GM21381 (cell line): ENCODE results near the gene YWHAG.
A peak's percentile ranks its signal among the peaks of the same experiment; 100 is the strongest.
"Not testable (repeated sequence)": the region's sequence is repeated elsewhere in the genome, so short reads cannot be mapped to it uniquely, and the experiment has no call there.

Experiments used
- ATAC-seq: cut with Tn5 transposase; IDR thresholded peaks from one replicate; pipeline ENCODE4 v1.9.1; 2021; ENCODE audit warnings: mild to moderate bottlenecking, moderate library complexity; ENCODE audit not compliant: unreplicated experiment

The YWHAG gene

DNA sequence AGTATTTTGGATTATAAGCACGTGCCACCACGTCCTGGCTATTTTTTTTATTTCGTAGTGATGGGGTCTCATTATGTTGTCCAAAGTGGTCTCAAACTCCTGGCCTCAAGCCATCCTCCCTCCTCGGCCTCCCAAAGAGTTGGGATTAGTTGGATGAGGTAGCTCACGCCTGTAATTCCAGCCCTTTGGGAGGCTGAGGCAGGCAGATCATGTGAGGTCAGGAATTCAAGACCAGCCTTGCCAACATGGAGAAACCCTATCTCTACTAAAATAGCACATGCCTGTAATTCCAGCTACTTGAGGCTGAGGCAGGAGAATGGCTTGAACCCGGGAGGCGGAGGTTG is 21.8 kb upstream of the YWHAG start:
- ATAC-seq = no peak

DNA sequence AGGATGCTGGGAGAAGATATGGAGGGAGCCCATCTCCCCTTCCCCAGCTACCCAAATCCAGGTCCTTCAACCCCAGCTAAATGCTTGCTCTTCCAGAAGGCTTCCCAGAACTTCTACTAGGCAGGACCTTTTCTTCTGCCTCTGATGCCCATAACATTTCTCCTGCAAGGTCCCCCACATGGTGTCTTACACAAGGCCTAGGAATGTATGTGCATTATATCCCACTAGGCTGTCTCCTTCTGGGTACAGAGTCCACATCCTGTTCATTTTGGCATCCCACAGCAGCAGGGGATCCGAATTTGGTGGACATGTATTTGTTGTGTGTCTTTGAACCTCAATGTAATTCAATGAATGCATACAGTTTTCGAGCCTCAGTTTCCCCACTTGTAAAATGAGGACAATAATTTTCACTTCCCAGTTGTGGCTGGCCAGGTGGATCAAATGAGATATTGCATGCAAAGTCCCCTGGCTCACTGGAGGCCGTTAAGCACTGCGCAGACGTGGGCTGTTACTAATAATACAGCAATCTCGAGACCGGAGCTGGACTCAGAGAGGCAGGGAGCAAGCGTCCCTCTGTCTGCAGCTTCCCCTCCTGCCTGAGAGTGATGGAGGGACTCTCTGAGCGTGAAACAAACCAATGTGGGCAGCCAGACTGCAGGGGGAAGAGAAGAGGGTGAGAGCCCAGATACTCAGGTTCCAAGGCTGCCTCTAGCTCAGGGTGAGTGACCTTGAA is 18.6 kb upstream of the YWHAG start:
- no peak for ATAC-seq

- ATAC-seq = no peak
These were observed 16.5 kb upstream of the YWHAG start for GRCh38 chr7:76375251-76375650.

DNA sequence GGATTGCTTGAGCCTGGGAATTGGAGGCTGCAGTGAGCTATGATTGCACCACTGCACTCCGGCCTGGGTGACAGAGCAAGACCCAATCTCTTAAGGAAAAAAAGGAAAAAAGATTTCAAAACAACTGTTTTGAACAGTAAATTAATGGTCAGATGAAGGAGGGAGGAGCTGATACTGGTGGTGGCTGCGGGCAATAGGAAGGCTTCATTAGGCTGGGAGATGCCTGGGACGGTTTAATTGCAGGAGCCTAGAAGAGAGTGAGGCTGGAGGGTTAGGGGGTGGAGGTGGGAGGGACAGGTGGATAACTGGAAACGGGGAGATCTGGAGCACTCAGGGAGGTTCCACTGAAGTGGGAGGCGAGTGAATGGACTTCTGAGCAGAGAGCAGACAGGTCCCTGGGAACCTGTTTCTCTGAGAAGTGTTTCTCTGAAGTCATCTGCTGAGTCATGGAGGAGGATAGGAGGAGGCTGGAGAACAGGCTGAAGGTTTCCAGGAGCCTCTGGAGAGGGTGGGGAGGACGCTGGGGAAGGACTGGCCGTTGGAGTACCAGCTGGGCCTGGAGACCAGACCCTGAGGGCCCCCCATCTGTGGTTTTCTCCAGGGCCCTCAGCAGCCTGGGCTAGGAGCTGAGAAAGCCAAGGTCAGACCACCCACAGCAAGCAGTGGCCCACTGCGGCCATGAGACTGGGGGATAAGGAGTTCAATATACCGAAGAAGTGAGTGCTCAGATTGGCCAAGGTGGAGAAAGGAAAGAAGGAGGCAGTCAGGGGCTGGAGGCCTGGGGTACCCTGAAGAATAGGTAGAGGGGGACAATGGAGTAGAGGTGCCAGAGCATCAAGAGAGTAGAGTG is 14.4 kb upstream of the YWHAG start:
- ATAC-seq = no peak

DNA sequence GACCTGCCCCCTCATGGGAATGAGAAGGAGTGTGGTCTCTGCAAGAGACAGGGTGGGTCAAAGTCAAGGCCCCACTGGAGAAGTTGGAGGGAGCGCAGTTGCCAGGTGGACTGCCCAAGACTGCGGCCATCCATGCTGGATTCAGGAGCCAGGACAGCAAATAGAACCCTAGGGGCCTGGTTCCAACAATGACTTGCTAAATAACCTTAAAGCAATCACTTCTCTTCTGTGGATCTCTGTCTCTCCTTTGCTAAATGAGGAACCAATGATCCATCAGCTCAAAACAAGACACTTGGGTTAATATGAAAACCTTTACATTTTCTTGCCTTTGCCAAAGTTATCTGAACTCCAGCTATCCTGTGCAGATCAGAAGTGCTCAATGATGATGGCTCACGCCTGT is 12.6 kb upstream of the YWHAG start:
- ATAC-seq = no peak

DNA sequence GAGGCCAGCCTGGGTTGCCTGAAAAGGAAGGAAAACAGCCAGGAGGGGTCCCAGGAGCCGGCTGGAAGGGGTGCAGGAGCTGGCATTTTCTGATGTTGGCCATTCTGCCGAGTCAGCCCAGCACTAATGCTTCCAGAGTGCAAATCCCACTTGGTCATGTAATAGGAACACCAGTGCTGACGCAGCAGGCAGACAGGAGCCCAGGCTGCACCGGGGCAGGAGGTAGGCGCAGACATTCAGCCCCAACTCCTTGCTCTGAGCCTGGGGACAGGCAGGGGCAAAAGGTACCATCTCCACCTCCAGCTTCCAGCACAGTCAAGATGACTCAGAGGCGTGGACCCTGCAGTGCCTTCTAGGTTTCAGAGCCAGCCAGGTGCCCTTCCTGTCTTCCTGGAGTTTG is 10.2 kb upstream of the YWHAG start:
- no peak for ATAC-seq

DNA sequence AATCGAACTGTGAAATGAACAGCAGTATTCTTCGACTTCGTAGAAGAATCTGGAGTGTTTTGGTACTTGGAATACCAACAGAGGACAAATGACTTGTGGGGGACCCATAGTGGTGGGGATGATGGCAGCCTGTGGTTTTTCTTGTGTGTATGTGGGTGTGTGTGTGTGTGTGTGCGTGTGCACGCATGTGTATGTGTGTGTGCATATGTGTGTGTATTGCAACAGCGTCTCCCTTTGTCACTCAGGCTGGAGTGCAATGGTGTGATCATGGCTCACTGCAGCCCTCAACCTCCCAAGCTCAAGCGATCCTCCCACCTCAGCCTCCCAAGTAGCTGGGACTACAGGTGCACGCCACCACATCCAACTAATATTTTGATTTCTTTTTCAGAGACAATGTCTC is 9.4 kb upstream of the YWHAG start:
- no peak for ATAC-seq

DNA sequence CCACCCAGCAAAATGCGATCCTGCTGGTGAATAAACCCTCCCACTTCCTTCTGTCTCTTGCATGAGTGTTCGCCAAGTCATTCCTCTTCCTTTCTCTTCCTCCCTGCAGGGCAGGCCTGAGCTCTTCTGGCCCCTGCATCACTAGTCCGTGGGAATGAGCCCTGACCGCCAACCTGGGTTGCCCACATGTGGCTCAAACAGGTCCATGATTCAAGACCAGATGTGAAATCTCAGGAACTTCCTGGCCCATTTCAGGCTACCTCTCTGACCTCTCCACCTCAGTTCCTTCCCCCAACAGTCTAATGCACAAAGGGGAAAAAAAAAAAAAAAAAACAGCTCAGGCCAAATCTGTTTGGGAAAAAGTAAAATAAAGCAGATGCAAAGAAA is 5.4 kb upstream of the YWHAG start:
- no peak for ATAC-seq

DNA sequence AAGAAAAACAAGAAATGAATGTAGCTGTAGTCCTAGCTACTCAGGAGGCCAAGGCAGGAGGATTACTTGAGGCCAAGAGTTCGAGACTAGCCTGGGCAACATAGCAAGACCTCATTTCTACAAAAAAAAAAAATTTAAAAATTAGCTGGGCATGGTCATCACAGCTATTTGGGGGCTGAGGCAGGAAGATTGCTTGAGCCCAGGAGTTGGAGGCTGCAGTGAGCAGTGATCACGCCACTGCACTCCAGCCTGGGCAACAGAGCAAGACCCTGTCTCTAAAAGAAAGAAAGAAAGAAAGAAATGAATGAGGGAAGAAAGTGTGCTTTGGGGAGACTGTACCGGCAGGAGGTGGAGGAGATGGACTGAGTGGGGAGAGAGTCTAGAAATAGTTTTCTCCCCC is 5.0 kb upstream of the YWHAG start:
- ATAC-seq = not testable (repeated sequence)

- ATAC-seq = no peak
These were observed 1.3 kb upstream of the YWHAG start for GRCh38 chr7:76359978-76360638.

DNA sequence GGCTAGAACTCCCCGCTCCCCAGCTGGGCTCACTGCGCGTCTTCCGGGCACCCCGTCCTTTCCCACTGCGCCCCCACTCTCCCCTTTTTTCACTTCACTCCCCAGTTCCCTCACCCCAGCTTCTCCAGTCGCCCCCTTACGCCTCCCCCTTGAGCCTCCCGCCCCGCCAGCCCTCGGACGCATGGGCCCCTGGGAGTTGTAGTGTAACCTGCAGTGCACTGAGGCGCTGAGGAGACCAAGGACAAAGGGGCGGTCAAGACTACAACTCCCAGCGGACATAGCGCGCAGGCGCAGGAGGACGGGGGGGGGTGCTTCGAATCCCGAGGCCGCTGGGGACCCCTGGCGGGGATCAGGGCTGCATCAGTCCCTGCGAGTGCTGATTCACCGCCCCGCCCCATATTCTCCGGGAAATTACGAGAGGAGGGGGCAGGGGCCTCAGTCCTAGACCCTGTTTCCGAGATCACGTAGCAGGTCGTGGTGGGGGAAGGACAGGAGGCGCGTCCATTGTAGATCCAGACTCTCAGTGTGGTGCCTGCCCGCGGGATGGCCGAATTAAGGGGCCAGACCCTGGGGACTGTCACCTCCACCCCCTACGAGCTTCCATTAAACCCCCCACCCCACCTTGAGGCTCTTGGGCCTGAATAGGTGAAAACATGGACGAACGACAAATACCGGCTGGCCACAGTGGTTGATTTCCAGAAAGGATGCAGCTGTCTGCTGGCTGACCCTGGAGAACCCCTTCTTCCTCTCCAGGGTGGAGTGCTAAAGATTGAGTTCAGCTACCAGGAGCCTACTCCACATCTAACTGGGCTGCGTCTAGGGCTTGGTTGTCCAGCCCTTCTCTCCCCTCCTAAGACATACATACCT is 553 bp upstream of the YWHAG start:
- ATAC-seq = peak; percentile 91

- ATAC-seq = peak; percentile 31
These were observed 745 bp downstream of the YWHAG start for GRCh38 chr7:76358011-76358480.

GRCh38 chr7:76357475-76358010 is 1.2 kb downstream of the YWHAG start:
- ATAC-seq = no peak

GRCh38 chr7:76356823-76357222 is 2.0 kb downstream of the YWHAG start:
- no peak for ATAC-seq

DNA sequence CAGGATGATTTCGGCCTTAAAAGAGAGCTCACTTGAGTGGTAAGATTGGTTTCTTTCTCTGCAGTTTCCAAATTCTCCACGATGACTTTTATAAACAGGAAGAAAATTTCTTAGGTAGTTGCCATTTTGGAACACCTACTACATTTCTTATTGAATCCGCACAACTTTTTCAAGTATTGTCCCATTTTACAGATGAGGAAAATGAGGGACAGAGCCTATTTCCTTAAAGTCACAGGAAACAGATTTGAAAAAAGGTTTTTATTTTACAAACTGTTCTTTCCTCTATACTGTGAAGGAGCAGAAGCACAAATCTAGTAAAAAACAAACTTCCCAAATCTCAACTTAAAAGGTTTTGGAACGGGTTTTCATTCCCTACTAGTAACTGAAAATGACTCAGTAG is 2.7 kb downstream of the YWHAG start:
- ATAC-seq = no peak

DNA sequence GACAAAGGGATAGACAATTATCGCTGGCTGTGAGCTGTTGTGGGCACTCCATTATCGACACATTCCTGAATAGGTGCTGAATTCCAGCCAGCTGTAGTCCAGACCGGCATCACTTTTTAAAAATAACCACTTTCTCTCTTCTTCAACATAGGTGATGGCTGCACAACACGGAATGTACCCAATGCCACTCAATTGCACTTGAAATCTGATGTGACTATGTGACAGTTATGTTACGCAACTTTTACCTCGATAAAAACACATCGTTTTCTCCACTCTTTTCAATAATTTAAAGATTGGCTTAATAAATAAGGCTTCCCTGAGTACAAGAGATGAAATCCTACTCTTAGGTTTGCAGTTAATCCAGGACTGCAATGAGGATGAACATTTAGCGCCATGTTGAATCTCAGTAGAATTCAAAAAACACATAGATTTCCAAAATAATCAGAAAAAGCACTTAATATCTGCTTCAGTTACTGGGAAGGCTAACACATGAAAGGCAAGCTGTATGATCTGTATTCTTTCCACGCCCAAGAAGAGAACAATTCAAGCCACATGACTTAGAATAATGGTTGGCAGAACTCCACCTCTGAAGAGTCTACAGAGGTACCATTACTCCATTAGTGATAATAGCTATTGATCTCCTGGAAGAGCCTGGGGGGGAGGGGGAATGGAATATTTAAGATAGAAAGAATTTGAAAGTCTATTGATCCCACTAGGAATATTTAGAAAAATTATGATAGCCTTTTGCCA is 3.6 kb downstream of the YWHAG start:
- no peak for ATAC-seq

- no peak for ATAC-seq
These were observed 4.3 kb downstream of the YWHAG start for GRCh38 chr7:76354516-76354915.

DNA sequence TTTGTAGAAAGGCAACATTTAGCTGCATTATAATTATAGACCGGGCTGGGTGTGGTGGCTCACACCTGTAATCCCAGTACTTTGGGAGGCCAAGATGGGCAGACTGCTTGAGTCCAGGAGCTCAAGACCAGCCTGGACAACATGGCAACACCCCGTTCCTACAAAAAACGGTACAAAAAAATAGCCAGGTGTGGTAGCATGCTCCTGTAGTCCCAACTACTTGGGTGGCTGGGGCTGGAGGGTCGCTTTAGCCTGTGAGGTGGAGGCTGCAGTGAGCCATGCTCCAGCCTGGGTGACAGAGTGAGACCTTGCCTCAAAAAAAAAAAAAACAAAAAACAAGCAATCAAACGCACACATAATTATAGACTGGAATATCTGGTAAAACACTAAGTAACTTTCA is 5.0 kb downstream of the YWHAG start:
- no peak for ATAC-seq

GRCh38 chr7:76352193-76352592 is 6.6 kb downstream of the YWHAG start:
- no peak for ATAC-seq

GRCh38 chr7:76351372-76351771 is 7.4 kb downstream of the YWHAG start:
- ATAC-seq = no peak
